Liver (tissue), 9 donors: ENCODE measurements around the gene KRTAP4-11. TPM values are rescaled to one million over a fixed set of nuclear protein-coding genes. Genes with fewer than 3 reads are reported as not detected.
"Not testable (repeated sequence)": the region's sequence is repeated elsewhere in the genome, so short reads cannot be mapped to it uniquely, and the experiment has no call there.

Experiments used
- DNase-seq: peaks from one replicate; pipeline ENCODE4 v3.0.0-alpha.2; 2017; ENCODE audit warnings: low spot score
- H3K27ac ChIP-seq, 2 donors: one replicate each; pipeline ENCODE4 v1.7.0; 2013; ENCODE audit warnings: inconsistent platforms in 2 of 2, low read length in 2 of 2, control low read depth in 1 of 2, low read depth in 1 of 2, mild to moderate bottlenecking in 1 of 2
- H3K27me3 ChIP-seq, 4 donors: one replicate each; pipeline versions ENCODE4 v1.6.1 to v1.7.0; 2013; ENCODE audit warnings: low read length in 3 of 4, inconsistent platforms in 1 of 4, mild to moderate bottlenecking in 1 of 4, moderate library complexity in 1 of 4; ENCODE audit not compliant: control insufficient read depth in 4 of 4, insufficient read depth in 4 of 4
- H3K36me3 ChIP-seq, 4 donors: one replicate each; pipeline versions ENCODE4 v1.6.1 to v1.7.0; 2013; ENCODE audit warnings: low read length in 3 of 4, mild to moderate bottlenecking in 3 of 4, low read depth in 1 of 4, moderate library complexity in 1 of 4; ENCODE audit not compliant: control insufficient read depth in 4 of 4, insufficient read depth in 3 of 4
- H3K4me1 ChIP-seq, 4 donors: one replicate each; pipeline versions ENCODE4 v1.6.1 to v1.7.0; 2013; ENCODE audit warnings: low read length in 3 of 4, mild to moderate bottlenecking in 3 of 4, moderate library complexity in 1 of 4; ENCODE audit not compliant: control insufficient read depth in 4 of 4, insufficient read depth in 4 of 4
- H3K4me3 ChIP-seq, 3 donors: one replicate each; pipeline versions ENCODE4 v1.6.1 to v1.7.0; 2013; ENCODE audit warnings: low read length in 3 of 3, control low read depth in 1 of 3, low read depth in 1 of 3, mild to moderate bottlenecking in 1 of 3
- H3K9ac ChIP-seq, 2 donors: one replicate each; pipeline ENCODE4 v1.7.0; 2013; ENCODE audit warnings: low read length in 2 of 2, mild to moderate bottlenecking in 2 of 2, moderate library complexity in 2 of 2, control low read depth in 1 of 2, low read depth in 1 of 2
- H3K9me3 ChIP-seq, 4 donors: one replicate each; pipeline versions ENCODE4 v1.6.1 to v1.7.0; 2013; ENCODE audit warnings: low read length in 3 of 4; ENCODE audit not compliant: control insufficient read depth in 4 of 4
- ATF3 ChIP-seq: IDR thresholded peaks from 2 replicates; pipeline ENCODE4 v1.6.1; 2016; ENCODE audit warnings: antibody characterized with exemption
- CTCF ChIP-seq: fragments of 150-350 bp; IDR thresholded peaks from 2 replicates; pipeline ENCODE4 v1.5.1; 2017; ENCODE audit warnings: improper control_type of control experiment, low read depth, low read length; ENCODE audit not compliant: missing input control
- EGR1 ChIP-seq, 2 donors: IDR thresholded peaks; 2 replicates each; pipeline ENCODE4 v1.6.1; 2016 to 2018; ENCODE audit warnings: antibody characterized with exemption in 2 of 2, low read depth in 2 of 2
- FOXA1 ChIP-seq: IDR thresholded peaks from 2 replicates; pipeline ENCODE4 v1.6.1; 2016; ENCODE audit warnings: antibody characterized with exemption
- FOXA2 ChIP-seq: IDR thresholded peaks from 2 replicates; pipeline ENCODE4 v1.6.1; 2016; ENCODE audit warnings: antibody characterized with exemption
- HNF4A ChIP-seq, 2 donors: conservative IDR thresholded peaks; 2 replicates each; pipeline ENCODE4 v1.6.1; 2016; ENCODE audit warnings: antibody characterized with exemption in 2 of 2, mild to moderate bottlenecking in 2 of 2
- HNF4G ChIP-seq: IDR thresholded peaks from 2 replicates; pipeline ENCODE4 v1.6.1; 2016; ENCODE audit warnings: antibody characterized with exemption
- JUND ChIP-seq, 2 donors: IDR thresholded peaks; 2 replicates each; pipeline ENCODE4 v1.6.1; 2016; ENCODE audit warnings: antibody characterized with exemption in 2 of 2
- RAD21 ChIP-seq, 2 donors: IDR thresholded peaks; 2 replicates each; pipeline ENCODE4 v1.6.1; 2016; ENCODE audit warnings: antibody characterized with exemption in 2 of 2, mild to moderate bottlenecking in 2 of 2
- REST ChIP-seq: IDR thresholded peaks from 2 replicates; pipeline ENCODE4 v1.6.1; 2016; ENCODE audit warnings: antibody characterized with exemption, mild to moderate bottlenecking
- SP1 ChIP-seq: IDR thresholded peaks from 2 replicates; pipeline ENCODE4 v1.6.1; 2018; ENCODE audit warnings: antibody characterized with exemption, mild to moderate bottlenecking
- TAF1 ChIP-seq: conservative IDR thresholded peaks from 2 replicates; pipeline ENCODE4 v1.6.1; 2016; ENCODE audit warnings: antibody characterized with exemption, mild to moderate bottlenecking
- ZBTB33 ChIP-seq: IDR thresholded peaks from 2 replicates; pipeline ENCODE4 v1.6.1; 2016; ENCODE audit warnings: antibody characterized with exemption
- WGBS: extraction: QIAGEN DNeasy Blood & Tissue Kit; methylation state at CpG from one replicate; pipeline ENCODE4 v1.1.7; 2013; 5-methylcytosine and 5-hydroxymethylcytosine counted together
- polyA plus RNA-seq, 2 donors: library from polyadenylated mRNA; stranded (reverse) in 1 of 2; unstranded in 1 of 2; fragments of 200-250 nt in 1 of 2; fragments of >200 nt in 1 of 2; fragmentation: Nextera tagmentation in 1 of 2; extraction: Ambion mirVana in 1 of 2; gene quantifications; one replicate each; pipeline versions ENCODE4 v1.2.1 to v1.2.3, GENCODE V29; 2013 to 2015
- total RNA-seq, 2 donors: library from RNA; depleted of rRNA; stranded (reverse); fragments of >200 nt; gene quantifications; one replicate each; pipeline ENCODE4 v1.2.3, GENCODE V29; 2014
- donor health status: healthy.
- donor health status: healthy.
- donor health status: healthy.
- donor health status: healthy.
- donor health status: healthy.

Gene KRTAP4-11
- total and polyA plus RNA-seq, 4 donors = not detected

GRCh38 chr17:41101586-41102259 is 16.4 kb downstream of the KRTAP4-11 start, which contains the start of gene KRTAP4-16:
Gene KRTAP4-16 (minus strand): TSS chr17:41102209. CDS start chr17:41102209, 0 bp downstream.
- Histone ChIP-seq H3K9me3 (no peaks in the 10 kb centered on the region), H3K27me3 (no peaks in the 10 kb centered on the region), H3K27ac (no peak within 1 kb of the TSS), H3K4me3 (no peak within 1 kb of the TSS), H3K9ac (no peak within 1 kb of the TSS), H3K36me3 (no peaks in the 10 kb centered on the region), H3K4me1 (no peaks in the 10 kb centered on the region)
- TF ChIP-seq HNF4A (conservative IDR thresholded peaks at IDR 0.05) (no peak), RAD21 (IDR thresholded peaks at IDR 0.05) (no peak), FOXA2 (no peak)
- DNase-seq = no peak
- 51% methylated on average over 10 of the region's 10 CpGs for WGBS

- DNase-seq, H3K4me1 ChIP-seq, H3K36me3 ChIP-seq, H3K4me3 ChIP-seq, H3K9me3 ChIP-seq, H3K27ac ChIP-seq, H3K27me3 ChIP-seq, H3K9ac ChIP-seq: not testable (repeated sequence)
- 53% methylated on average over 7 of the region's 7 CpGs for WGBS
Observed at GRCh38 chr17:41099682-41100480, 18.3 kb downstream of the KRTAP4-11 start.

GRCh38 chr17:41098481-41098880 is 19.7 kb downstream of the KRTAP4-11 start:
- no peak overlapping the region for H3K27ac ChIP-seq
- 79% methylated on average over 6 of the region's 6 CpGs for WGBS

More at GRCh38 chr17:41098481-41098880, 19.7 kb downstream of the KRTAP4-11 start:
- Histone ChIP-seq H3K4me3 (no peak overlapping the region), H3K27me3 (peaks cover 0 to 2% (median 0%) of the 10 kb centered on the region in 4 donors), H3K4me1 (no peaks in the 10 kb centered on the region), H3K9ac (no peak overlapping the region), H3K9me3 (no peaks in the 10 kb centered on the region), H3K36me3 (no peaks in the 10 kb centered on the region)
- no peak for DNase-seq
- TF ChIP-seq SP1 (no peak), CTCF (no peak), TAF1 (no peak), HNF4A (conservative IDR thresholded peaks at IDR 0.05) (no peak), REST (no peak), FOXA2 (no peak), EGR1 (IDR thresholded peaks at IDR 0.05; ENCODE audit: low read depth in 2 of 2) (no peak), ZBTB33 (no peak), FOXA1 (no peak), ATF3 (no peak), JUND (IDR thresholded peaks at IDR 0.05) (no peak), HNF4G (no peak)
